Activated naive CD8-positive, alpha-beta T cell treated with anti-CD3 and anti-CD28 coated beads for 36 hours (primary cell): ENCODE measurements around the gene RUNX2. TPM values are rescaled to one million over a fixed set of nuclear protein-coding genes. Genes with fewer than 3 reads are reported as not detected.

ENCODE experiments used
- DNase-seq: peaks from one replicate; pipeline ENCODE4 v3.0.0; 2021
- H3K27ac Mint-ChIP-seq: one replicate; pipeline ENCODE4 v1.8.0; 2022; ENCODE audit warnings: mild to moderate bottlenecking, moderate library complexity, mixed read lengths
- H3K27me3 Mint-ChIP-seq: one replicate; pipeline ENCODE4 v1.8.0; 2022; ENCODE audit warnings: mild to moderate bottlenecking, mixed read lengths
- H3K36me3 Mint-ChIP-seq: one replicate; pipeline ENCODE4 v1.8.0; 2021; ENCODE audit warnings: mild to moderate bottlenecking, mixed read lengths
- H3K4me1 Mint-ChIP-seq: one replicate; pipeline ENCODE4 v1.8.0; 2021; ENCODE audit warnings: mixed read lengths
- H3K4me3 Mint-ChIP-seq: one replicate; pipeline ENCODE4 v1.8.0; 2022; ENCODE audit warnings: mild to moderate bottlenecking, moderate library complexity, mixed read lengths
- H3K9me3 Mint-ChIP-seq: one replicate; pipeline ENCODE4 v1.8.0; 2022; ENCODE audit warnings: mixed read lengths
- total RNA-seq, 2 experiments: library from RNA; stranded (reverse); gene quantifications; one replicate each; pipeline ENCODE4 v1.2.3, GENCODE V29; 2021

The RUNX2 gene
- total RNA-seq, 2 experiments from 2014 or later: 4.8 to 5.8 TPM

- H3K27me3 Mint-ChIP-seq: no peaks in the 10 kb centered on the region
- no peaks in the 10 kb centered on the region for H3K9me3 Mint-ChIP-seq
- H3K4me3 Mint-ChIP-seq: no peak overlapping the region
- H3K27ac Mint-ChIP-seq: no peak overlapping the region
- H3K36me3 Mint-ChIP-seq: no peaks in the 10 kb centered on the region
- peaks cover 9% of the 10 kb centered on the region for H3K4me1 Mint-ChIP-seq
- no peak for DNase-seq
These were observed 314.4 kb downstream of the RUNX2 start for GRCh38 chr6:45642331-45643125.

GRCh38 chr6:45643126-45643525, 315.0 kb downstream of the RUNX2 start:
- Mint-ChIP-seq H3K36me3 (no peaks in the 10 kb centered on the region), H3K4me1 (peaks cover 12% of the 10 kb centered on the region), H3K27ac (no peak overlapping the region)

GRCh38 chr6:45644720-45645119, 316.6 kb downstream of the RUNX2 start:
- H3K27me3 Mint-ChIP-seq: no peaks in the 10 kb centered on the region
- peaks cover 15% of the 10 kb centered on the region for H3K4me1 Mint-ChIP-seq
- no peaks in the 10 kb centered on the region for H3K36me3 Mint-ChIP-seq
- no peak overlapping the region for H3K4me3 Mint-ChIP-seq
- H3K9me3 Mint-ChIP-seq: no peaks in the 10 kb centered on the region
- DNase-seq: no peak
- no peak overlapping the region for H3K27ac Mint-ChIP-seq

More at GRCh38 chr6:45643126-45643525, 315.0 kb downstream of the RUNX2 start:
- no peak overlapping the region for H3K4me3 Mint-ChIP-seq
- no peak for DNase-seq
- no peaks in the 10 kb centered on the region for H3K27me3 Mint-ChIP-seq
- no peaks in the 10 kb centered on the region for H3K9me3 Mint-ChIP-seq

- Mint-ChIP-seq H3K4me1 (peaks cover 15% of the 10 kb centered on the region), H3K4me3 (no peak overlapping the region), H3K9me3 (no peaks in the 10 kb centered on the region), H3K27me3 (no peaks in the 10 kb centered on the region), H3K36me3 (no peaks in the 10 kb centered on the region), H3K27ac (no peak overlapping the region)
- no peak for DNase-seq
These were observed 317.2 kb downstream of the RUNX2 start for GRCh38 chr6:45645302-45645701.

- Mint-ChIP-seq H3K4me3 (no peak overlapping the region), H3K36me3 (no peaks in the 10 kb centered on the region), H3K4me1 (peaks cover 15% of the 10 kb centered on the region), H3K27ac (no peak overlapping the region), H3K9me3 (no peaks in the 10 kb centered on the region), H3K27me3 (no peaks in the 10 kb centered on the region)
- DNase-seq: no peak
These were observed 319.5 kb downstream of the RUNX2 start for GRCh38 chr6:45647341-45648261.

- peaks cover 15% of the 10 kb centered on the region for H3K4me1 Mint-ChIP-seq
- H3K27ac Mint-ChIP-seq: no peak overlapping the region
- no peaks in the 10 kb centered on the region for H3K9me3 Mint-ChIP-seq
- H3K4me3 Mint-ChIP-seq: no peak overlapping the region
- H3K36me3 Mint-ChIP-seq: no peaks in the 10 kb centered on the region
- no peaks in the 10 kb centered on the region for H3K27me3 Mint-ChIP-seq
- no peak for DNase-seq
These were observed 320.1 kb downstream of the RUNX2 start for GRCh38 chr6:45648262-45648620.

- H3K27ac Mint-ChIP-seq: no peak overlapping the region
- no peaks in the 10 kb centered on the region for H3K27me3 Mint-ChIP-seq
- H3K4me3 Mint-ChIP-seq: no peak overlapping the region
- H3K4me1 Mint-ChIP-seq: peaks cover 9% of the 10 kb centered on the region
- no peaks in the 10 kb centered on the region for H3K9me3 Mint-ChIP-seq
- no peaks in the 10 kb centered on the region for H3K36me3 Mint-ChIP-seq
- DNase-seq: no peak
These were observed 322.5 kb downstream of the RUNX2 start for GRCh38 chr6:45650524-45651135.

- Mint-ChIP-seq H3K9me3 (no peaks in the 10 kb centered on the region), H3K4me1 (peaks cover 9% of the 10 kb centered on the region), H3K27ac (no peak overlapping the region), H3K36me3 (no peaks in the 10 kb centered on the region), H3K27me3 (no peaks in the 10 kb centered on the region), H3K4me3 (no peak overlapping the region)
- no peak for DNase-seq
These were observed 323.2 kb downstream of the RUNX2 start for GRCh38 chr6:45651301-45651700.

GRCh38 chr6:45652416-45652815, 324.3 kb downstream of the RUNX2 start:
- no peak overlapping the region for H3K27ac Mint-ChIP-seq
- H3K9me3 Mint-ChIP-seq: peaks cover 2% of the 10 kb centered on the region
- H3K27me3 Mint-ChIP-seq: peaks cover 3% of the 10 kb centered on the region
- no peak for DNase-seq
- peaks cover 5% of the 10 kb centered on the region for H3K36me3 Mint-ChIP-seq
- H3K4me3 Mint-ChIP-seq: no peak overlapping the region
- peaks cover 9% of the 10 kb centered on the region for H3K4me1 Mint-ChIP-seq

- peaks cover 2% of the 10 kb centered on the region for H3K9me3 Mint-ChIP-seq
- H3K4me3 Mint-ChIP-seq: no peak overlapping the region
- H3K4me1 Mint-ChIP-seq: peaks cover 5% of the 10 kb centered on the region
- peaks cover 3% of the 10 kb centered on the region for H3K27me3 Mint-ChIP-seq
- H3K36me3 Mint-ChIP-seq: peaks cover 5% of the 10 kb centered on the region
- H3K27ac Mint-ChIP-seq: no peak overlapping the region
- DNase-seq: no peak
These were observed 325.2 kb downstream of the RUNX2 start for GRCh38 chr6:45653117-45653883.

- H3K4me3 Mint-ChIP-seq: no peak overlapping the region
- no peak for DNase-seq
- peaks cover 8% of the 10 kb centered on the region for H3K4me1 Mint-ChIP-seq
- H3K36me3 Mint-ChIP-seq: peaks cover 5% of the 10 kb centered on the region
- H3K9me3 Mint-ChIP-seq: peaks cover 2% of the 10 kb centered on the region
- peaks cover 3% of the 10 kb centered on the region for H3K27me3 Mint-ChIP-seq
- no peak overlapping the region for H3K27ac Mint-ChIP-seq
These were observed 326.5 kb downstream of the RUNX2 start for GRCh38 chr6:45654673-45655072.

- Mint-ChIP-seq H3K4me3 (no peak overlapping the region), H3K27me3 (peaks cover 3% of the 10 kb centered on the region), H3K9me3 (peaks cover 2% of the 10 kb centered on the region), H3K4me1 (peaks cover 8% of the 10 kb centered on the region), H3K36me3 (peaks cover 5% of the 10 kb centered on the region), H3K27ac (no peak overlapping the region)
- DNase-seq: no peak
These were observed 327.8 kb downstream of the RUNX2 start for GRCh38 chr6:45655745-45656476.

GRCh38 chr6:45657226-45657625, 329.1 kb downstream of the RUNX2 start:
- Mint-ChIP-seq H3K9me3 (peaks cover 2% of the 10 kb centered on the region), H3K27me3 (peaks cover 3% of the 10 kb centered on the region), H3K36me3 (peaks cover 5% of the 10 kb centered on the region), H3K4me3 (no peak overlapping the region), H3K4me1 (peaks cover 8% of the 10 kb centered on the region), H3K27ac (no peak overlapping the region)
- no peak for DNase-seq

- Mint-ChIP-seq H3K27me3 (peaks cover 10% of the 10 kb centered on the region), H3K9me3 (peaks cover 2% of the 10 kb centered on the region), H3K27ac (no peak overlapping the region), H3K4me3 (no peak overlapping the region), H3K36me3 (peaks cover 5% of the 10 kb centered on the region), H3K4me1 (peaks cover 8% of the 10 kb centered on the region)
- DNase-seq: no peak
These were observed 330.3 kb downstream of the RUNX2 start for GRCh38 chr6:45658400-45658799.
